Stimulated activated naive CD4-positive, alpha-beta T cell treated with Interleukin-2 at 50 U/mL for 16 hours (primary cell): ENCODE results near the gene ADAMTS17.

ENCODE experiments used
- DNase-seq: peaks from one replicate; lab custom pipeline; 2025; lab: John Stamatoyannopoulos, UW

The ADAMTS17 gene

DNA sequence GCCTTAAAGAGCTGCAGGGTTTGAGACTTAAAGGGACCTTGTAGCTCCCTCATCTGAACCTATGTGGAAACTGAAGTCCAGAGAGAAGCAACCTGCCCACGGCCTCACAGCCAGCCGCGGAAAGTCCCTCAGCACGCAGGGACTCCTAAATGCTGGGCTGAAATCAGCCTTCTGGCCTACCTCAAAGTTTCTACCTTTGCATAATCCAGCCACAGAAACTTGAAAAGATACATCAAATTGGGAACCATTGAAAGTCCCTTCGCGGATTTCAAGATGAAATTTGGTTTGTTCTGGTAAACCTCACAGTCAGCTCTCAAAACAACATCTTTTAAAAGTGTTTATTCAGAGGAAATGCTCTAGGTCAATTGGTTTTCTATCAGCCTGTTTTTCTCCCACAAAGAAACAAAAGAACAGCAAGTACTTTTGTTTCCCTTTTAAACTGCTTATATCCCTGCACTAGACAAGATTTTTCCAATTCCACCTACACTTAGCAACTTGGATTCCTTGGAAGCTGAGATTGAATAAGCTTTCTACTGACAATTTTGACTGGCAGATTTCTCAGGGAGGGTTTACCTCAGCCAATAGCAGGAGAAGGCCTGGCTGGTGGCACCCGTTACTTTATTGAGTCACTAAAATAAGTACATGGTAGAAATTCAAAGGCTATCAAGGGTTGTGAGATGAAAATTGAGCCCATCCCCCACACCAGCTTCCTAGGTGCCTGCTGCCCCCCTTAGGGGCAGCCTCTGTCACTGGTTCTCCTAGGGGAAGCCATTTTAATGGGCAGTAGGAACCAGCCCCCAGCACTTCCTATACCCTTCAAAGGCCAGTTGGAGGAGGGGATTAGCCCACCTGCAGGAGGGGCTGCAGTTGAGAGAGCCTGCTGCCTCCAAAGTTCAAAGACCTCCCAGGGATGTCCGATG, 171.2 kb downstream of the ADAMTS17 start:
- no peak for DNase-seq

DNA sequence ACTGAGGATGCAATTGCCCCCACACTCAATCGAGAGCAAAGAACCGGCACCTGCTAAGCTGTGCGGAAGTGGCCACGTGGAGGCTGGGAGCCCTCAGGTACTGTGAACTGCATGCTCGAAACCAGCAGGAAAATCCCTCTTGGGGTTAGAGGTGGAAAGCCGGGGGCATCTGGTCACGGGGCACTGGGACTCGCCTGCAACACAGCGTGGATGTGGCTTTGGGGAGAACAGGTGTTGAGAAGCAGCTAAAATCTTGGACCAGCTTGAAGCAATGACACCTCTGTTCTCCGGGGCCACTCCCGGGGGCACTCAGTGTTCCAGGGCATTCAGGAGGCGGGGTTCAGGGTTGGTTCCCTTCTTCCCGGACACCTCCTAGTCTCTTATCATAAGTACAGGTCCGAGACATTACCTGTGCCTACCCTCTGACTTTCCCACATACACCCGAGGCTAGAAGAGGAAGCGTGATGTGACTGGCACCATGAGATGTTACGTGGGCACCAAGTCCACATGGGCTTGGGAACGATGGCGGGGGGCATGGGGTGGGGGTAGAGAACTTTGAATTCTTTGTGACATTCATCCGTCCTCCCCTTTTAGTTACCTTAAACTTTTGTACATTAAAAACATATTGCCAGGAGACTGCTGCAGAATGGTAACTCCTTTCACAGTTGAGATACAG, 172.0 kb downstream of the ADAMTS17 start:
- no peak for DNase-seq

DNA sequence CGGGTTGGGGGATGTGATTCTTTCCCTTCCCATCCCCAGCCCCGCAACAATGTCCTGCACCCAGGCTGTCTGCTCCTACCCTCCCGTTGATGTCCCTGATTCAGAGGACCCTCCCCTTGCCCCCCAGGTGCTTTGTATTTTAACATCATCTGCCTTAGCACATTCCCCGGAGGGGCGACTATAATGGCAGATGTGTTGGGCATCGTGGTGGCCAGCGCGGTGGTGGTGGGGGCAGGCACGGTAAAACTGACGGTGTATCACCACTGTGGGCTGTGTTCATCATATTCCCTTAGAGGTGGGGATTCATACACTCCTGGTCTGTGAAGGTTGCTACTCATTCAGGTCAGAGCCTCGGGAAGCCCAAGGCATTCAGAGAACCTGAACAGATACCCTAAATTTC, 173.0 kb downstream of the ADAMTS17 start:
- no peak for DNase-seq

DNA sequence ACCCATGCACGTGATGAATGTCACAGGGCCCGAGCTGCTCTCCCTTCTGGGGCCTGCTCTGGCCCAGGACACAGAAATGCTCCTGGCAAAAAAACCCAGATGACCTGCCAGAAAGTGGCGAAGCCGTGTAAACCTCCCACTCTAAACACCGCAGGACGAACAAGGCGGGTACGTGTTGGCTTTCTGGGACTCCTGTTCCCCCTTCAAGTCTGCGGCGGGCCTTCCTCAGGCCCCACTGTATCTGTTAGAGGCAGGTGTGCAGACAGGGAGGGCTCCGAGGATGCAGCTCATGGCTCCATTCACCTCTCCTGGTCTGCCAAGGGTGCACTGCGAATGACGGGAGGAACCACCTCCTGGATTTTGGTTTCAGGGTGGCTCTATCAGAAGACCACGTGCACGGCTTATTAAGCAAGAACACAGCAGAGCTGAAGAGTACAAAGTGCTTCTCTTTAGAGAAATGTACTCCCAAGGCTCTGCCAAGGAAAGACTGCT, 173.8 kb downstream of the ADAMTS17 start:
- DNase-seq = no peak

DNA sequence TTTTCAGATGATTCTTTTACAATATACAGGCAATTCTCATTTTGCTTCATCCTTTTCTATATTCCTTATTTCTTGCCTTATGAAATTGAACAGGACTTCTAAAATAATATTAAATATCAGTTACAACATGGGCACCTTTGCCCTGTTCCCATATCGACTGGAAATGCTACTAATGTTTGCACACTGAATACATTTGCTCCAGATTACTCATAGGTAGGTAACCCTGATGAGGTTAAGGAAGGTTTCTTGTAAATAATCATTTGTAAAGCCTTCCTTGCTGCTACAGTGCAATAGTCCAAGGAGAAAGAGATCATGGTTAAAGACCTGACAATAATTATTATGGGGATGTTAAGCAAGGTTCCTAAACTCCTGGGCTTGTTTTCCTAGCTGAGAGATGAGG, 175.5 kb downstream of the ADAMTS17 start:
- DNase-seq = no peak

DNA sequence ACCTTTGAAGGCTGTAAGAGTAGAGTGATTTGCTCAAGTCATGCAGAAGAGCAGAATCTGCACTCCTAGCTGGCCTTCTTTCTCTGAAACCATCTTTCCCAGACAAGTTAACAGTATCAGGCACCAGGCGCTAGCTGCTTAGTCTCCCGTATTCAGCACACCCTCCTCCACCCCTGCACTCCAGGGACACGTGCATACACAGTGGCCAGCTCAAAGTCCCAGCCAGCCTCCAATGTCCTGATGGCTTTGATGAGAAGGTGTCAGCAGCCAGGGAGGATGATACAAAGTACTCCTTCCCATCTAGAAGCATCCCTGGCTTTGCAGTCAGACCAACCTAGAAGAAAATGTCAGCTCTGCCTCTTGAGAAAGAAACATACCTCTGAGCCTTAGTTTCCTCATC, 177.8 kb downstream of the ADAMTS17 start:
- DNase-seq = no peak

DNA sequence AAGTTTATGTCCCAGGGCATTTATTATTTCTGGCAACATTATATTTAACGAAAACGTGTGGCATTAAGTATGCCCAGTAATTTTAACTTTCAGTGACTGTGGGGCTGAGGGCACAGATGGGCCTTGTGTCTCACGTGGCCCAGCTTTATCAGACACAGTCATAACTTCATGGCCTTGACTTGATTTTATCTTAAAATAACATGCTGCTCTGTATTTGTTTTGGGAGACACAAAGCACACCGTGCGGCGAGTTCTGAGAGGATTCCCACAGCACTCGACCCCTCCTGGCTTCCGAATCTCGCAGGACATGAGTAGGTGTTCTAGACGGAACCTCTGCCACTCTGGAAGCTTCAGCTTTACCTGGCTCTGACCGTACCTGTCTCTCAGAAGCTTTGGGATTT, 180.8 kb downstream of the ADAMTS17 start:
- DNase-seq = no peak

DNA sequence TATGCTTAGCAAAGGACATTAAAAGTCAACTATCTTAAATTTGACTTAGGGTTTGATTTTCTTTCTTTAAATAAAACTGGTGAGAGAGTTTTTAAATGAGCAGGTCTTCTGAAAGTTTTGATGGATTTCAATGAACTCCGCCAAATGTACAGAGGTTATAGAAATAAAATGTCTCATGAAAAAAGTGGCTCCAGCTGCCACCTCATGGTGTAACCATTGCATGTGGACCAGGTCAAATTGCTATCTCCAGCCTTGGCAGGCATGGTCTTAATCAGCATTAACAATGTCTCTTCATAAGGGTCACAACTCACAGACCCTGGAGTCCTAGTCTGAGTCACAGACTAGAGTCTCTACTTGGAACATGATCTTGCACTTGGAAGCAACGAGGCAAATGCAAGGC, 182.3 kb downstream of the ADAMTS17 start:
- DNase-seq = no peak

DNA sequence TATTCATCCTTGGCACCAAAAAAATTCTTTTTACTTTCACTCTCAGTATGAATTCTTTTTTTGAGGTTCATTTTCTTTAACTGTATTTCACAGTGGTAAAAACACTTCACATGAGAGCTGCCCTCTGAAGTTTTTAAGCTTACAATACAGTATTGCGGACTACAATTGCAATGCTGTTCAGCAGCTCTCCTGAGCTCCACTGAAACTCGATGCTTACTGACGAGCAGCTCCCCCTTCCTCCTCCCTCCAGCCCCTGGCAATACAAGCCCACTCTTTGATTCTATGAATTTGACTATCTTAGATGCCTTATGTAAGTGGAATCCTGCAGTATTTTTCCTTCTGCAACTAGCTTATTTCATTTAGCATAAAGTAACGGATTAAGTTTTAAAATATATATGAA, 183.4 kb downstream of the ADAMTS17 start:
- no peak for DNase-seq

DNA sequence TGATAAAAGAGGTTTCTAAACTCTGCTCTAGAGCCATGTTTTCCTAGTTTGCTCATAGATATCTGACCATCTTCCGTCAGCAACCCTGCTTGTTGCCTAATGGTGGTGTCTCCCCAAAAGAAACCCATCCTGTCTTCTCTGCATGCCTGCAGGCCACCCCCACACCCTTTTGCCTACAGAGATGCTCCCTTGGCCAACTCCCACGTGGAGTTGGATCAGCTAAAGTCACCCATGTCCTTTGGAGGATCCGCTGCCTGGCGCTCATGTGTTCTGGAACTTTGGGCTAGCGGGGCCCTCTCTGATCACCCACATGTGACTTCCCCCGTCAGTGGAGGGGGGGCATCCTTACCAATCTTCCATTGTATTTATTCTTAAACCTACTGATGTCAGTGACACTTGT, 185.6 kb downstream of the ADAMTS17 start:
- DNase-seq = no peak

DNA sequence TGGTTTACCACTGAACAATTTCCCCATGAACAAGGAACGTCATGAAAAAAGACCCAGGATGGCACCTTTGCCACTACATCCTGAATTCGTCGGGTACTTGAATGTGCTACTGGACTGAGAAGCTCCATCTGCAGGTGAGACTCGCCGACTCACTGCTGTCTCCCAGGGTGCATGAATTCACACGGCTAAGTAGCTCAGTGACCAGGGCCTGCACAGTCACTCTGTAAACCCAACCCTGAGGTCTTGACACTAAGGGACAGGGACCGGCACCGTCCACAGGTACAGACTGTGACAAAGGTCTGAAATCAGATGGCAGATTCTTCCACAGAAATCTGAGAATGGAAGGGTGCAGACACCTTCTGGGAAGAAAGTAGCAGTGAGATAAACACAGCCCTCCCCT, 187.4 kb downstream of the ADAMTS17 start:
- DNase-seq = no peak

DNA sequence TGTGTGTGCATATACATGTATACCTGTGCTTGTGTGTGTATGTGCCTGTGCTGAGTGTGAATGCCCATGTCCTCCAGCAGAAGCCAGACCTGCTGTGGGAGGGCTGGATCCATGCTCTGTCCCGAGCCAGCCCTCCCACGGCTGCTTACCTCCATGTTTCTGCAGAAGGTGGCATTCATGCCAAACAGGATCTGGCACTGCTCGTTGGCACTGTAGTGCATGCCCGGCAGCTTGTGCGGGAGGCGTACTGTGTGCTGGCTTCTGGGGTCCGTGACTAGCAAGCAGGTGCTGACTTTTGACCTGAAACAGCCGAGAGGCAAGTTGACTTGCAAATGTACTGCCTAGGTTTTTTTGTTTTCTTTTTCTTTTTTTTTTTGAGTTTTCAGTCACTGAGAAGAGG, 189.3 kb downstream of the ADAMTS17 start:
- DNase-seq = no peak

DNA sequence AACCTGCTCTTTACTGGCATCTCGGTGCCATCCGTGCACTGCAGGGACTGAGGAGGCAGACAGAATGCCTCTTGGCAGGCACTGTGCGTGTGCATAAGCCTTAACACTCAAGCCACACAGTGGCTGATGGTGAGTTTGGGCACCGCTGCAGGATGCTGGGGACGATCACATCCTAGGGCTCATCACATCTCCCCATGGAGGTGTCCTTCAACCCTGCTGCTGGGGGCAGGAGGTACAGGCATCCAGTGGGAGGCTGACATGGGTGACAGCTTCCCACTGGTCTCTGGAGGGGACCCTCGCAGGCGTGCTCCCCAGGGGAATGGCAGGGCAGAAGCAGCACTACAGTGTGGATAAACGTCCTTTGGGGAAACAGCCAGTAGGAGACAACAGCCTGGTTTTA, 190.9 kb downstream of the ADAMTS17 start:
- DNase-seq = no peak

DNA sequence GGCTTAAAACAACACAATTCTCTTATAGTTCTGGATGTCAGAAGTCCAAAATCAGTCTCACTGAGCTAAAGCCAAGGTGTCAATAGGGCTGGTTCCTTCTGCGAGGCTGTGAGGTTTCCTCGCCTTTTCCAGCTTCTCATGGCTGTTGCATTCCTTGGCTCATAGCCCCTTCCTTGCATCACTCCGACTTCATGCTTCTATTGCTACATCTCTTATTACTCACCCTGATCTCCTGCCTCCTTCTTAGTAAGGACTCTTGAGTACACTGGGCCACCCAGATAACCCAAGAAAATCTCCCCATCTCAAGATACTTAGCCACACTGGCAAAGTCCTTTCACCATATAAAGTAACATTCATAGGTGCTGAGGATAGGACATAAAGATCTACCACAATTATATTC, 193.9 kb downstream of the ADAMTS17 start:
- DNase-seq = no peak

DNA sequence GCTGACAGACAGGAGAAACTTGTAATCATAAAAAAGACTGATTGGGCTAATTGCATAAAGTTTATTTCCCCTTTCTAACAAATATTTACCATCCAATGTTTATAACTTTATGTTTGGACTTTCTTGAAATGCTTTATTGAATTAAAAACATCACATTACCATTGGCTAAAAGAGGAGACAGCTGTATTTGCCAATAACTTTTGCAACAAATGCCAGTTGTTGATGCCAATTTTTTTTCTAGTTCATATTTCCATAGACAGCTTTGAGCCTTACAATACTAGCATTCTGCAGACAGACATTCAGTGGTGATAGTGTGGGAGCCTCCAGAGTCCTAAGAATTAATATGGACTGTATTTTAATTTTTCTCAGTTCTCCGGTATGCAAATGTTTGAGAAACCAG, 198.4 kb downstream of the ADAMTS17 start:
- DNase-seq = no peak

DNA sequence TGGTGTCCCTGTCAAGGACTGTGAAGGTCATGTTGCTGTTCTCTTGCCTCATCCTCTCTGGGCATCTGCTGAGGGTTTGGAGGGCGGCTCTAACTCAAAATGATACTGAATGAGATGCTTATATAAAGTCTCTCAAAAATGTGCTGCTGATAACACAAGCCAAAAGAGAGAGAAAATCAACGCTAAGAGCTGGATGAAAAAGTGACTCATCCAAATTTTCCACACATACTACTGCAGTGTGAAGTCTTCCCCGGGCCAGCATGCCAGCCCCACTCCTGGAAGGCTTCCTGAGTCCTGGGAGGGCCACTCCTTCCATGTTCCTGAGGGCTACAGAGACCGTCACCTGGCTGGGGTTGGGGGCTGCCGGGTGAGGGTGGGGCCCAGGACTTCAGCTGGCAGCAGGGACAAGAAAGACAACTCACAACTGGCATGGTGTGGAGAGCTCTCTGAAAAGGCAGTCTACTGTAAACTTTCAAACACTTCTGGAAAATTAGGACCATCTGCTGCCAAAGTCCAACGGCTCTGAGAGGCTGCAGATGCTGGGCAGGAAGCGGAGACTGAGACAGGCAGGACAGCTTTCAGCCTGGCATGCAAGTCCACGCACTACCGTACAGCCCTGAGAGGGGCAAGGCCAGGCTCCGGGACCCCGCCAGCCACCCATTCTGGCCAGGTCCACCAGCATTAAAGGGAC, 200.3 kb downstream of the ADAMTS17 start:
- no peak for DNase-seq

DNA sequence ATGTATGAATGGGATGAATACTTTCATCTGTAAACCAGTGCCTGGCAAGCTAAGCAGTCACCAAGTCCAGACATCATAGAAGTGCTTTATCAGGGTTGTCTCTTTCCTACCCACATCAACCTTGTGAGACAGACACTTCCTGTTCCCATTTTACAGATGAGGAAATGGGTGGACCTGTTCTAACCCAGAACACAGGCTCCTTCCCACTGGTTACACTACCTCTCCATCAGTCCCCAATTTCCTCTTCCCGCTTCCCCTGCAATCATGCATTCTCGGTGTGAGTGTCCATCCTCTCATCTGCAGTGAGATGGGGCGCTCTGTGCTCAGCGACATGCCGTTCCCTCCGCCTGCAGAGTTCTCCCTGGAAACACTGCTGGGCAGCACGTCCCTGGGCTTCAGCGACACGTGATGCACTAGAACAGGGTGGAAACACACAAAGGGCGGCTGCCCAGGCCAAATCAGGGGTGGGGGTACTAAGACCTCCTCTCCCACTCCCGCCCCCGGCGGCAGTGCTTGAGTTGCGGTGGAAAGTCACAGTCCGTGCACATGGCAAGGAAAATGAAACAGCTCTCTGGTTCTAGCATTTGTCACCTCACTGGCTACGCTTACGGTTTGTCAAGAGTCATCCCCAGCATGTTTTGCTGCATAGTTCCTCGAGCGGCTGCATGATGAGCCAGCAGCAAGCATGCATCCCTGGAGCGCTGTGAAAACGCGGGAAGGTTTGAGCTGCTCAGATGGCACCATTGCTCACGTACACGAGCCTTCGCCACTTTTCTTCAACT, 201.1 kb downstream of the ADAMTS17 start:
- no peak for DNase-seq

DNA sequence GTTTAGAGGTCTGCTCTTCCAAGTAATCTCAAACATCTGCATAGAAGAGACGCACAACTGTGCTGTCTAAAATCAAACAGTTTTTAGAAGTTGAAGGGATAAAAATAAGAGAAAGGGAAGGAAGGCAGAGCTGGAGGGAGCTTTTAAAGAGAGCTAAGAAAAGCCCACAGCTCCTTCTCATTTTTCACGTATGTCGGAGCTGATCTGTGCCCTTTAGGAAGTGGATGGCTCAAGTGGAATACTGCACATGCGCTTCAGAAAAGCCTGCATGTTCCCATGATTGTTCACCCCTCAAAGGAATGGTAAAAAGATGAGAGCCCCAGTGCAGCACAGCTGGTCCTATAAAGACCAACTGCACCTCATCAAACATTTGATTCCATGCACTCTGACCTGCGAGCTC, 207.2 kb downstream of the ADAMTS17 start:
- DNase-seq = no peak

DNA sequence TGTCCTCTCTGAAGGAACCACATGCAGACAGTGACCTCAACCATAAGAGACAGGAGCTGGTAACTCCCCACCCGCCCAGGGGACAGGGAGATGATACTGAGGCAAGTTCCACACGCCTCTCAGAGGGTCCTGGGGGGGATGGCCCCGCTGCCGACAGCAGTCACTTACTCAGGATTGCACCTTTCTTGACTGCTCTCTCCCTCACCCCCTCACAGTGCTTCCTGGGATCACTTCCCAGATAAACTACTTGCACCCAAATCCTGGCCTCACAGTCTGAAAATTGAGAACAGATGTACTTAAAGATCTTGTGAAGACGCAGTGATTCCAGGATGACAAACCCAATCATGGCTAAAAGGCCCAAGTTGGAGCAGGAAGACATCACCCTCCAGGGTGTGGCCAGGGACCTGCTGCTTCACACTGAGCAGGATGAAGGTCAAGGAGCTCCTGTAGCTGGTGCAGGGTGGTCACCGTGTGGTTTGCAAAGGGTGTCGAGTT, 207.6 kb downstream of the ADAMTS17 start:
- DNase-seq = no peak

DNA sequence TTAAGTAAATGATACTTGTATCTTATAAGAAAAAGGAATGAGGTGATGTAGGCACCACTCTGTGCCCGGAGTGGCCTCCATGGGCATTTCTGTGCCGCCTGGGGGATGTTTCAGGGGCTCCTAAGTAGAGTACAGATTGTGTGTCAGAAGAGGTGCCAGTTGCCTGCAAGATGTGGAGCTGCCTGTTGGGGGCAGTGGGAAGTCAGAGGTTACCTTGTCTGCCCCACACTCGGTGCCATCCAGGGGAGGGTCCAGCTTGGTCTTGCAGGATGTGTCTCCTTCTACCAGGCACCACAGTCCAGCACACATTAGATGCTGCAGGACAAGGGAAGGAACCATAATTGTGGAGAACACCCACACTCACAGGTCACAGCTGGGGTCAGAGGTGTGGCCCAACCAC, 208.8 kb downstream of the ADAMTS17 start:
- DNase-seq = no peak

DNA sequence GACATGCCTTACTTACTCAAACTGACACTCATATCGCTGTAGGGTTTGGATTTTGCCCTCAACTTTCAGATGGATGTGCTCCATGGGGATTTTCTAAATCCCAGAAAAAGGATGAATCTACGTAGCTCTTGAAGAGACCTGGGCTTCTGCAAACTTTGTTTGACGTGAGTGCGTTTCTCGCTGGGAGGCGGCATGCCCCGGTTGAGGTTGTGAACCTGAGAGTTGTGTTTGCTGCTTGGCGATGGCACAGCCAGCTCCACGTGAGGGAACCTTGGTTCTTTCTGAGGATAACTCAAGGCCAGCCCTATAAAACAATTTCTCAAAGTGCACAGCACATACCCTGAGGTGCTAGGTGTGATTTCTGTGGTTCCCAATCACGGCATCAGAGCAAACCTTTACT, 209.5 kb downstream of the ADAMTS17 start:
- no peak for DNase-seq
